Measurements from ENCODE around the gene PPP1R9A. TPM values are rescaled to one million over a fixed set of nuclear protein-coding genes. Genes with fewer than 3 reads are reported as not detected.

Gene PPP1R9A
- total and polyA plus RNA-seq, 10 of the 15 experiments (the other 5 are each of a cell fraction or from before 2014, with no cell fraction given), result 0.04 to 0.12 TPM; not detected in 8

DNA sequence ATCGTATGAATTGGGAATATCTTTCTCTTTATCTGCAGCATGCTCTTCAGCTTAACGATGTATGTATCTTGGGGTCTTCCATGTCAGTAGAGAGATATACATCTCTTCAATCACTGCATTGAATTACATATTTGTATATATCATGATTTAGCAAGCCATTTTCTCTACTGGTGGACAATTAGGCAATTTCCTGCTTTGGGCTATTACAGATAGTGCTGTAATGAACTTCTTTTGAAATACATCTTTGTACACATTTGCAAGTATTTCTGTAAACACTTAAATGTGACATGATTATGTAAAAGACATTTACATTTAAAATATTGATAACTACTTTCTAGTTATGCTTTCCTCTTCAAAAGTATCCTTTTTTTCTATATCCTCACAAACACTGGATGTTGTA is 199.0 kb downstream of the PPP1R9A start (continued):
- no peak for TF ChIP-seq EZH2 (IDR thresholded peaks at IDR 0.05; ENCODE audit: borderline replicate concordance, control insufficient read depth, low read depth, low read length)
- TF ChIP-seq, protein P1, sequence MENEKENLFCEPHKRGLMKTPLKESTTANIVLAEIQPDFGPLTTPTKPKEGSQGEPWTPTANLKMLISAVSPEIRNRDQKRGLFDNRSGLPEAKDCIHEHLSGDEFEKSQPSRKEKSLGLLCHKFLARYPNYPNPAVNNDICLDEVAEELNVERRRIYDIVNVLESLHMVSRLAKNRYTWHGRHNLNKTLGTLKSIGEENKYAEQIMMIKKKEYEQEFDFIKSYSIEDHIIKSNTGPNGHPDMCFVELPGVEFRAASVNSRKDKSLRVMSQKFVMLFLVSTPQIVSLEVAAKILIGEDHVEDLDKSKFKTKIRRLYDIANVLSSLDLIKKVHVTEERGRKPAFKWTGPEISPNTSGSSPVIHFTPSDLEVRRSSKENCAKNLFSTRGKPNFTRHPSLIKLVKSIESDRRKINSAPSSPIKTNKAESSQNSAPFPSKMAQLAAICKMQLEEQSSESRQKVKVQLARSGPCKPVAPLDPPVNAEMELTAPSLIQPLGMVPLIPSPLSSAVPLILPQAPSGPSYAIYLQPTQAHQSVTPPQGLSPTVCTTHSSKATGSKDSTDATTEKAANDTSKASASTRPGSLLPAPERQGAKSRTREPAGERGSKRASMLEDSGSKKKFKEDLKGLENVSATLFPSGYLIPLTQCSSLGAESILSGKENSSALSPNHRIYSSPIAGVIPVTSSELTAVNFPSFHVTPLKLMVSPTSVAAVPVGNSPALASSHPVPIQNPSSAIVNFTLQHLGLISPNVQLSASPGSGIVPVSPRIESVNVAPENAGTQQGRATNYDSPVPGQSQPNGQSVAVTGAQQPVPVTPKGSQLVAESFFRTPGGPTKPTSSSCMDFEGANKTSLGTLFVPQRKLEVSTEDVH (IDR thresholded peaks at IDR 0.05; ENCODE audit: low read depth, partially characterized antibody), result no peak

DNA sequence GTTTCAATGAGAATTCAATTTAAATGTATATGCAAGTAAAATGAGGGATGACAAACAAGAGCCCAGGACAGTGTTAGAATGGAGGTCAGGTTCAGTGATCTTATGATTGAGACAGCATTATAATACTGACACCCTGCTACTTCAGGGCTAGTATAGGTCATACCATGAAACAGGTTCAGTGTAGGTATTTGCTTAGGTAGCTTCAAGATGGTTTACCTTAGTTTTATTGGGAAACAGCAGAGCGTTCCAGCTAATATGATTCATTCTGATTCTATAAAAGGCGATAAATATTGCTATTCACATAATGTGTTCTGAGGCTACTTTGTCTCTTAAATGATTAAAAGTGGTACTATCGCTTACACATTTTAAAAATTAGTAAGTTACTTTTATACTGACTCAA is 203.3 kb downstream of the PPP1R9A start:
- CTCF ChIA-PET, result interaction anchor here (1.8 kb wide), 1 partner anchor 136 kb away, joined by 7 read pairs; no protein-coding TSS in a partner anchor

More for the DNA sequence above, 203.3 kb downstream of the PPP1R9A start:
- no peak for ATAC-seq
- no peak for DNase-seq (ENCODE audit: low read depth, low spot score)
- POLR2A ChIA-PET, result no interaction called here
- RAD21 ChIA-PET (ENCODE audit: unreplicated experiment), result no interaction called here
- no peak for FAIRE-seq
- no TSS peak for BruUV-seq (replicated peaks)
- H3K4me2 ChIP-seq (ENCODE audit: control insufficient read depth, insufficient read depth), result no peak overlapping the region
- no peak for TF ChIP-seq MTA3 (IDR thresholded peaks at IDR 0.05; ENCODE audit: borderline replicate concordance, low read length)
- no peaks in the 10 kb centered on the region for H3K4me1 ChIP-seq (ENCODE audit: control insufficient read depth, insufficient read depth, low read length)
- no peak overlapping the region for H3K27ac ChIP-seq (ENCODE audit: control insufficient read depth, insufficient read depth)
- H3K27me3 ChIP-seq (replicated peaks in 1 of 2; ENCODE audit: control insufficient read depth in 2 of 2, insufficient read depth in 2 of 2, low read length in 1 of 2), result no peaks in the 10 kb centered on the region
- no peak overlapping the region for H3K4me3 ChIP-seq
- H3K9ac ChIP-seq (ENCODE audit: control insufficient read depth, insufficient read depth, low read length), result no peak overlapping the region
- SMC1A ChIA-PET (ENCODE audit: uncharacterized antibody, unreplicated experiment), result interaction anchor here (1.8 kb wide), 1 partner anchor 23 kb away, joined by 4 read pairs; no protein-coding TSS in a partner anchor
- no peaks in the 10 kb centered on the region for H3K36me3 ChIP-seq (ENCODE audit: control insufficient read depth in 2 of 2, insufficient read depth in 2 of 2, low read length in 1 of 2)
- H4K20me1 ChIP-seq (ENCODE audit: control insufficient read depth, insufficient read depth), result no peaks in the 10 kb centered on the region
- no peaks in the 10 kb centered on the region for H3K79me2 ChIP-seq (ENCODE audit: control insufficient read depth, insufficient read depth, low read length)
- intact Hi-C loops (cut with micrococcal nuclease; ENCODE audit: unreplicated experiment), result no loop called here
- in situ Hi-C loops (cut with MboI), result no loop called here
- H2AFZ ChIP-seq (ENCODE audit: control insufficient read depth, low read depth, low read length), result no peak overlapping the region
- 41% methylated on average over 3 of the region's 3 CpGs for WGBS (ENCODE audit: insufficient coverage, insufficient replicate concordance, low lambda C conversion rate, missing lambda C conversion rate)
- no peaks in the 10 kb centered on the region for H3K9me3 ChIP-seq (replicated peaks; ENCODE audit: control insufficient read depth, insufficient read depth, low read length)

Data from GM12878 (cell line).